Measurements from ENCODE around the gene XRN1. TPM values are rescaled to one million over a fixed set of nuclear protein-coding genes. Genes with fewer than 3 reads are reported as not detected.

XRN1 gene
- 10 to 100 TPM; 30.7 to 63.1 (median 35.2) TPM for total RNA-seq

- ATAC-seq (ENCODE audit: low FRiP score) (peak; percentile 99), DNase-seq (ENCODE audit: low spot score) (peak; percentile 87)
- TF ChIP-seq CTCF (IDR thresholded peaks at IDR 0.05) = no peak
Measured at GRCh38 chr3:142447852-142448823, at the start of gene XRN1. TSS of gene XRN1 (minus strand) at chr3:142448037. CDS start at chr3:142447944, 93 bp downstream.

- DNase-seq (ENCODE audit: low spot score) (no peak), ATAC-seq (ENCODE audit: low FRiP score) (no peak)
- TF ChIP-seq CTCF (IDR thresholded peaks at IDR 0.05) = no peak
Measured at GRCh38 chr3:142495103-142495502, 47.3 kb upstream of the XRN1 start.

- ATAC-seq (ENCODE audit: low FRiP score) = no peak
- TF ChIP-seq CTCF (IDR thresholded peaks at IDR 0.05) = no peak
- no peak for DNase-seq (ENCODE audit: low spot score)
Measured at GRCh38 chr3:142492184-142492583, 44.3 kb upstream of the XRN1 start.

GRCh38 chr3:142489572-142490323, 41.9 kb upstream of the XRN1 start:
- TF ChIP-seq CTCF (IDR thresholded peaks at IDR 0.05) = no peak
- ATAC-seq (ENCODE audit: low FRiP score) (no peak), DNase-seq (ENCODE audit: low spot score) (no peak)

GRCh38 chr3:142484912-142485435, 37.1 kb upstream of the XRN1 start:
- no peak for TF ChIP-seq CTCF (IDR thresholded peaks at IDR 0.05)
- DNase-seq (ENCODE audit: low spot score) (no peak), ATAC-seq (ENCODE audit: low FRiP score) (no peak)

- no peak for TF ChIP-seq CTCF (IDR thresholded peaks at IDR 0.05)
- DNase-seq (ENCODE audit: low spot score) (no peak), ATAC-seq (ENCODE audit: low FRiP score) (no peak)
Measured at GRCh38 chr3:142481196-142481595, 33.4 kb upstream of the XRN1 start.

Data from omental fat pad (tissue), 4 donors.